GM21528 (cell line): ENCODE results near the gene PLXDC2.

ENCODE experiments used
- ATAC-seq: cut with Tn5 transposase; IDR thresholded peaks from one replicate; pipeline ENCODE4 v1.9.1; 2021; ENCODE audit warnings: mild to moderate bottlenecking, moderate library complexity; ENCODE audit not compliant: unreplicated experiment, low FRiP score

The PLXDC2 gene

DNA sequence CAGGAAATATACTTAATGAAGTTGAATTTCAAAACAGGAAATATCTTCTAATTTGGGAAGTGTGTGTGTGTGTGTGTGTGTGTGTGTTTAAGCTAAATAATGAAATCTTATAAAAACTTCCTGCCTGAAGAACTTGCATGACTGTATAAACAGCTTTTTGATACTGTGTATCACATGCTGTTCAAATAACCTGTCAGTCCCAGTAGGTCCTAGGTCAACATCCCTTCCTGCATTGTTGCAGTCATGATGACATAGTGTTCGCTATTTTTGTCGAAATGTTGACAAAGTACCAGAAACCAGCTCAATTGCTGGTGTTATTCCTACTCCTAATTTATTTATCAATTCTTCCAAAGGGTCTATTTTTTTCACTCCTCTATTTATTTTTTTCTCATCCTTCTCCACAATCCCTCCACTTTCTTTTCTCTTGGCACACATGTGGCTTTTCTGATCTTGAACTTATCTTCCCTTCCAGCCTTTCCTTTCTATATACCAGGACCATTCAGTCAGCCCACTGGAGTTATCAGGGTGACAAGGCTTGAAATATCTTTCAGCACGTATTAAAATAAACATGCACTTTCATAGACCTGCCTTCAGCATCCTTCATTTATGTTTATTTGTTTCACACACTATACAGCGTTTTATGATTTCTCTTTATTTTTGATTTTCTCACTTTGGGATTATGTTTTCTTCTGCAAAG lies 115.8 kb downstream of the PLXDC2 start:
- no peak for ATAC-seq

GRCh38 chr10:19932806-19933371 lies 116.7 kb downstream of the PLXDC2 start:
- no peak for ATAC-seq

- no peak for ATAC-seq
Measured at GRCh38 chr10:19933772-19934171, 117.5 kb downstream of the PLXDC2 start.

DNA sequence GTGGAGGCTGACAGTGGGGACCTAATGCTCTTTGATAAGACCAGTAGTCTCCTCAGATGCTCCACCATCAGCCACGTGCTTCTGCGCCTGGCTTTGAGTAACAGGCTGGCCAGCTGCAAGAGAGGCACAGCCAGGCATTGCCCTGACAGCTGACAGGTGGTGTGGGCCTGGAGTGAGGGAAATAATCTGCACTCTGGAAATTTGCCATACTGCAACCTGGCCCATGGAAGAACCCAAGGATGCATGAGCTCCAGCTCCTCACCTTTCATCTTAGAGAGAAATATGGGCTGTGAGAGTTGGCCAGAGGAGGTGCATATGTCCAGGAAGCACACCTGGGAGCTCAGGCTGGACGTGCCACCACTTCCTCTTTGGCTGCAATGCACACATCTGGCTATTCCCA lies 118.9 kb downstream of the PLXDC2 start:
- ATAC-seq, result no peak

GRCh38 chr10:19936289-19936688 lies 120.1 kb downstream of the PLXDC2 start:
- ATAC-seq, result no peak

DNA sequence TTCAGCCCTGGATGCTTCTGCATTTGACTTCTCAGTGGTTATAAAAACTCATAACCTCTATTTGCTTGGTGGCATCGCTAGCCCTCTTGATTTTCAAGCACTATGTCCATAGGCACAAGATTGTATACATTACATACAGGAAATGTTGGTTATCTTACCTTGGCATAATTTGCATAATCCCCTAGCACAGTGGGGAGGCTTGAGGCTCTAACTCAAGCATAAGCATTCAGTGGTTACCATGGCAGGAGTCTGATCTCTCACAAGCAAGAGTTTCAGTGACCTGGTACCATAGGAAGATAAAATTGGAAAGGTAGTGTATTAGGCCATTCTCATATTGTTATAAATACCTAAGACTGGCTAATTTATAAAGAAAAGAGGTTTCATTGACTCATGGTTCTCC lies 121.8 kb downstream of the PLXDC2 start:
- no peak for ATAC-seq

GRCh38 chr10:19941206-19941880 lies 125.1 kb downstream of the PLXDC2 start:
- no peak for ATAC-seq

DNA sequence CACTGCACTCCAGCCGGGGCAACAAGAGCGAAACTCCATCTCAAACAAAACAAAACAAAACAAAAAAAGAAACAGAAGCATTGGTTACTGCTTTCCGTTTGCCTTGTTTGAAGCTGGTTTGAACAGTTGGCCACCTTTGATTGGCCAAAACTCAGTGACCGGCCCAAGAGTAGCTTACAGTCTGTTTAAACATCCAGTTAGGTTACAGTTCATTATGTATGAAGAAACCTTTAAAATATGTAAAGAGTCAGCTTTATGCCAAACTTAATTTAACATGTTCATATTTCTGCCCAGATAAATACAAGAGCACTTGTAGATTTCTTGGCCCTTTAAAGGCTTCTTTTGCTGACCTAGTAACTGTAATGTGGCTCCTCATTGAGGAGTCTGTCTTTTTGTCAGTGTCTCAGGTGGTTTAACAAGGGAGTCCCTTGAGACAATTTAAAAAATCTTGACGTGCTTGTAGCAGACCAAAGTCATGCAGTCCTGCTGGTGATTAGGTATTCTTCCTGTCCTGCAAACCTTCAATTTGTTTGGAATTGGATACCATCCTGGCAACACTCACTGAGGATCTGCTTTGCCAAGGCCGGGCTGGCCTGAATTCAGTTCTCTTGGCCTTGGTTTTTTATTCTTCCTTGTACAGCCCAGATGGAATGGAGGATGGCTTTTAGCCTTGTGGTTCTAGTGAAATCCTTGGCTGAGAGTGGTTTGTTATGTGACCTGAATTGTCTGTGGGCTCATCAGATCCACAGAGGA lies 128.9 kb downstream of the PLXDC2 start:
- ATAC-seq, result no peak

DNA sequence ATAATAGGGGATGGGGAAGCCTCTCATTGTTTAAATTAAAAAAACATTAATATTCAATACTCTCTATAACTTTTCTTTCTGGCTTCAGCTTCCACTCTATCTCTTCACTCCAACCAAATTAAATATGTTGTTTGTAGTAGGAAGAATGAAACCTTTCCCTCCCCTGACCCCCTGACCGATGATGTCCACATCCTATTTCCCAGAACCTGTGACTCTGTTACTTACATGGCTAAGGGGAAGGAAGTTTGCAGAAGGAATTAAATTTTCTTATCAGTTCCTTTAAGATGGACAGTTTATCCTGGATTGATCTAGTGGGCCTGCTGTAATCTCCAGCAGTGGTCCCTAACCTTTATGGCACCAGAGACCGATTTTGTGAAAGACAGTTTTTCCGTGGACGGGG lies 130.0 kb downstream of the PLXDC2 start:
- ATAC-seq, result no peak

GRCh38 chr10:19946791-19947190 lies 130.6 kb downstream of the PLXDC2 start:
- no peak for ATAC-seq

- ATAC-seq, result no peak
Measured at GRCh38 chr10:19947215-19947614, 131.0 kb downstream of the PLXDC2 start.

GRCh38 chr10:19947656-19948055 lies 131.4 kb downstream of the PLXDC2 start:
- ATAC-seq, result no peak

GRCh38 chr10:19952224-19953010 lies 136.2 kb downstream of the PLXDC2 start:
- ATAC-seq, result no peak

DNA sequence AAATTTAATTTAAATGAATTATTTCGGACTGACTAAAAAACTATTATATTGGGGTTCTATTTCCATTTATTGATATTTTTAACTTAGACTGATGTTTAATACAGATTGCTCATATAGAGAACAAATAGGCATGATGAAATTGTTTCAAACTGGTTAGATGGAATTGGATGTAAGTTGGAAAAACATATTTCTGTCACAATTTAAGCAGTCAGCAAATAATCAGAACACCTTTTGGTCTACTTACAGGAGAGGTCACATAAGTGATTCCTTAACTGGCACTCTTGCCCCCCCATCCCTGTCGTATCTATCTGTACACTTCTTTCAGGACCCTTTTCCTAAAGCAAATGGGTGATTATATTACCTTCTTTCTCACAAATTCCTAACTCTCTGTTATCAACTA lies 138.4 kb downstream of the PLXDC2 start:
- ATAC-seq, result no peak

GRCh38 chr10:19956516-19957032 lies 140.3 kb downstream of the PLXDC2 start:
- ATAC-seq, result no peak

DNA sequence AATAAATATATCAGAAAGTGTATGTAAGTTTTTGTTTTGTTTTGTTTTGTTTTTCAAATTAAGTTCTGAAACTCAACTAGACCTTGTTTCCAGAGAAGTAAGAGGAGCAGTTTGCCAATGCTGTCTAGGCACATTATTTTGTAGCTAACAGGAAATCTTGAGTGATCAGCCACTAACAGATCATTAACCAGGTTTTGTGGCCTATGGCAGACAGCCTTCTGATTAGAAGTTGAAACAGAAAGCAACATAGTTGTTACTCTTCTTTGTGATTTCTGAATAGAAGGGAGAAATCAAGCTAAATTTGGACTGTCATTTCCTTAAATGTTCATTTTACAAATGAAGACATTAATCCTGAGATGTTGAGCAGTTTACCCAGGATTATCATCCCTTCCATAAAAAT lies 142.6 kb downstream of the PLXDC2 start:
- ATAC-seq, result peak; percentile 95

- ATAC-seq, result no peak
Measured at GRCh38 chr10:19961076-19962053, 145.1 kb downstream of the PLXDC2 start.

DNA sequence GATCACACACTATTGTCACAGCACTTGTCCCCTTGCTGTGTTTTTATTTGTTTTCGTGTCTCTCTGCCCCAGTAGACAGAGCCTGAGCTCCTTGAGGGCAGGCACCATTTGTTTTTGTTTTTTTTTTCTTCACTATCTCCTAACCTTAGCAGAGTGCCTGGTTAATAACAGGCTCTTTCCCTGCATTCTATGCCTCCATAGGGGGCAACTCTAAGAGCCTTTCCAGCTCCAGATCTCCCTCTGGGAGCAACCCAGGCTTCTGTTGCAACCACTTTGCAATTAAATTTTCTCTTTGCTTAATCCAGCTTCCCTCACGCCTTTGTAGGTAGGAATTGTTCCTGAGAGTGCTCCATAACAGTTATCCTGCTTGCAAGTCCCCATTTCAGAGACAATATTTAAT lies 148.4 kb downstream of the PLXDC2 start:
- ATAC-seq, result no peak

DNA sequence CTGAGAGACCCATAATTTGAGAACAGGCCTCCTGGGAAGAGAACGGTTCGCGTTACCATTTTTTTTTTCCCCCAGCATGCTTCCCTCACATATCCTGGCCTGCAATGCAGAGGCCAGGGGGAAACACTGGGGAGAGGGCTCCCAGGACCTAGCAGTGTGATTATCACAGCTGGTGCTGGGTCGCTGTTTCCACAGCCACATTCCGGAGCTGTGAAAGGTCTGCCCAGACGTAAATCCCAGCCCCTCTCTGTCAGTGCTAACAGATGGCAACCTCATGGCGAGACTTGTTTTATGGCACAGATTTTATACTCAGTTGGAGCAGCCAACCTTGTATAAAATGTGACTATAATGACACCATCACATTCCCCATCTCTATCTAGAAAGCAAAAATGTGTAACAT lies 150.5 kb downstream of the PLXDC2 start:
- no peak for ATAC-seq
